Fibroblast of mammary gland (primary cell): Measurements from ENCODE around the gene LRFN4.

Experiments
- DNase-seq: peaks from one replicate; pipeline ENCODE4 v3.0.0-alpha.2; 2010; ENCODE audit warnings: low read depth
- H3K4me3 ChIP-seq: 2 replicates; pipeline ENCODE4 v1.5.1; 2011; ENCODE audit warnings: low read depth, mild to moderate bottlenecking, low read length, moderate library complexity; ENCODE audit not compliant: control insufficient read depth
- TF ChIP-seq, protein P1 (sequence below): conservative IDR thresholded peaks from 2 replicates; pipeline ENCODE4 v1.5.1; 2011; ENCODE audit warnings: low read depth, low read length, inconsistent platforms; ENCODE audit not compliant: control insufficient read depth, insufficient read depth

LRFN4 gene

DNA sequence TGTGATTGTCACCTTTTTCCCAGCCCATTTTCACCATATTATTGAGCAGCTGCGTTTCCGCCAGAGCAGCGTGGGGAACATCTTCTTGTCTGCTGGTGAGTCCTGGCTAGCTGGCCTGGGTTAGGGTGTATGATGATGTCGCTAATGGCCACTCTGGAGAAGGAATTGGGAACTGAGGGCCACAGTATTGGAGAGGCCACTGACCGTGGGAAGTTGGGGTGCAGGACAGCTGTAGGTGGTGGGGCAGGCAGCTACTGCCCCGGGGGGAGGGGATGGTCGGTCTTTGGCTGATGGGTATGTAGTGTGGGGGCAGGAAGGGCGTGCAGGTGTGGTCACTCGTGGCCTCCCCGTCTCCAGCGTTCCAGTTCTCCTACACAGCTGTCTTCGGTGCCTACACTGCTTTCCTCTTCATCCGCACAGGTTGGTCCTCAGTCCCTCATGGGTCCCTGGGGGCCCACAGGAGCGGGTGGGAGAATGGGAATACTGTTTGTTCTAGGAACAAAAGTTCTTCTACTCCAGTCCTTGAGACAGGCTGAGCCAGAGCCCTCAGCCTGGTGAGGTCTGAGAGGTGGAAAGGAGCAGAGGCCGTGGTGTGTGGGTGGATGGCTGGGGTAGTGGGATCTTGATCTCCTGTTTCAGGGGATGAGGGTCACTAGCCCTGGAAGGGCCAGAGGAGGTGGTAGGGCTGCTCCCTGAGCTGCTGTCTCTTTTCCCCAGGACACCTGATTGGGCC, 11.6 kb upstream of the LRFN4 start:
- no peak for DNase-seq
- H3K4me3 ChIP-seq: no peak overlapping the region
- TF ChIP-seq, protein P1, sequence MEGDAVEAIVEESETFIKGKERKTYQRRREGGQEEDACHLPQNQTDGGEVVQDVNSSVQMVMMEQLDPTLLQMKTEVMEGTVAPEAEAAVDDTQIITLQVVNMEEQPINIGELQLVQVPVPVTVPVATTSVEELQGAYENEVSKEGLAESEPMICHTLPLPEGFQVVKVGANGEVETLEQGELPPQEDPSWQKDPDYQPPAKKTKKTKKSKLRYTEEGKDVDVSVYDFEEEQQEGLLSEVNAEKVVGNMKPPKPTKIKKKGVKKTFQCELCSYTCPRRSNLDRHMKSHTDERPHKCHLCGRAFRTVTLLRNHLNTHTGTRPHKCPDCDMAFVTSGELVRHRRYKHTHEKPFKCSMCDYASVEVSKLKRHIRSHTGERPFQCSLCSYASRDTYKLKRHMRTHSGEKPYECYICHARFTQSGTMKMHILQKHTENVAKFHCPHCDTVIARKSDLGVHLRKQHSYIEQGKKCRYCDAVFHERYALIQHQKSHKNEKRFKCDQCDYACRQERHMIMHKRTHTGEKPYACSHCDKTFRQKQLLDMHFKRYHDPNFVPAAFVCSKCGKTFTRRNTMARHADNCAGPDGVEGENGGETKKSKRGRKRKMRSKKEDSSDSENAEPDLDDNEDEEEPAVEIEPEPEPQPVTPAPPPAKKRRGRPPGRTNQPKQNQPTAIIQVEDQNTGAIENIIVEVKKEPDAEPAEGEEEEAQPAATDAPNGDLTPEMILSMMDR: no peak

DNA sequence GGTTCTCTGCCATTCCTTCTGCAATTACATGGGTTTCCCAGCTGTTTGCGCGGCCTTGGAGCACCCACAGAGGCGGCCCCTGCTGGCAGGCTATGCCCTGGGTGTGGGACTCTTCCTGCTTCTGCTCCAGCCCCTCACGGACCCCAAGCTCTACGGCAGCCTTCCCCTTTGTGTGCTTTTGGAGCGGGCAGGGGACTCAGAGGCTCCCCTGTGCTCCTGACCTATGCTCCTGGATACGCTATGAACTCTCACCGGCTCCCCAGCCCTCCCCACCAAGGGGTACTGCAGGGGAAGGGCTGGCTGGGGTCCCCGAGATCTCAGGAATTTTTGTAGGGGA, 11.0 kb upstream of the LRFN4 start:
- no peak overlapping the region for H3K4me3 ChIP-seq
- DNase-seq: no peak
- TF ChIP-seq, protein P1: no peak

DNA sequence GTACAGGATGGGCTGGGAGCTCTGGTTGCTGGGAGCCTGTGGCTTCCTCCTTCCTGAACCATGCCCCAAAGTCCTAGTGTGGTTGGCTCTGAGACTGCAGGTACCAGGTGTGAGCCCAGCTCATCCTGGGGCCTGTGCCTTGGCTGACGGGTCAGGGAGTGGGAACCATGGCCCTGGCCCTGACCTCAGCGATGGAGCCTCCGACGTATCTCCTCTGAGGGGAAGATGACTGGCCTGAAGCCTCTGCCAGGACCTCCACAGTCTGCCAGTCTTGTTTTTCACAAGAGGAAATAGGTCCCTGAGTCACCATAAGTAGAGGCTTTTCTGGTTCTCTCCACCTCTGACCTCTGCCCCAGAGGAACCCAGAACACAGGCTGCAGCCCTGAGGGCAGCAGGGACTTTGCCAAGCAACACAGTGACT, 10.2 kb upstream of the LRFN4 start:
- DNase-seq: peak; percentile 70
- no peak overlapping the region for H3K4me3 ChIP-seq
- TF ChIP-seq, protein P1: no peak

DNA sequence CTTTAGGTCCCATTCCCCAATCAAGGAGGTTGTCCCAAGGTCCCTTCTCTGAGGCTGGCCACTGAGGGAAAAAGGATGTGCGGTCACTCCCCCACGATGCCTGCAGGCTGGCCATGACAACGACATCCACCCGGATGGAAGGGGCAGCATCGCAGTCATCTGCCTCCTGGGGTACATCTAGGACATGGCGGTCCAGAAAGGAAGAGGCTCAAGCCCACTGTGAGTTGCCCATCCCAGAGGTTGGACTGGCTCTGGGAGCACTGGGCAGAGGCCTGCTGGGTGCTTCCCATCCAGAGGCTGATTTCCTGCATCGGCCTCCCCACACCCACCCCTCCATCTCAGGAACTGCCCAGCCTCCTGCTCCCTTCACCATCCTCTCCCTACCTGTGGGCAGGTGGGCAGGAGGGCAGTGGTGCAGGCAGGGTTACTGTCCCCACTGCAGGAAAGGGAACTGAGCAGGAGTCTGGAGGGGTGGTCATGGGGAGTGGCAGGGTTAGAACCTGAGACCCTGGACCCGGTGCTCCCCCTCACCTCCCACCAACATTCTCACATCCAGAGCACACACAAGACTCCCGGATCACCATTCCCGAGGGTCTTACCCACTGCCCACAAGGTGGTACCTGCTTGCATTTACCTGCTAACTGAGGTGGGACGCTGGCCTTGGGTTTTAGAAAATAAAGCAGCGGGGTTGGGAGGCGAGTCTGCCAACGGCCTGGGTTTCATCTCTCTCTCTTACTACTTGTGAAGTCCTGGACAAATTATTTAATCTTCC, 9.2 kb upstream of the LRFN4 start:
- H3K4me3 ChIP-seq: no peak overlapping the region
- TF ChIP-seq, protein P1: no peak
- no peak for DNase-seq

DNA sequence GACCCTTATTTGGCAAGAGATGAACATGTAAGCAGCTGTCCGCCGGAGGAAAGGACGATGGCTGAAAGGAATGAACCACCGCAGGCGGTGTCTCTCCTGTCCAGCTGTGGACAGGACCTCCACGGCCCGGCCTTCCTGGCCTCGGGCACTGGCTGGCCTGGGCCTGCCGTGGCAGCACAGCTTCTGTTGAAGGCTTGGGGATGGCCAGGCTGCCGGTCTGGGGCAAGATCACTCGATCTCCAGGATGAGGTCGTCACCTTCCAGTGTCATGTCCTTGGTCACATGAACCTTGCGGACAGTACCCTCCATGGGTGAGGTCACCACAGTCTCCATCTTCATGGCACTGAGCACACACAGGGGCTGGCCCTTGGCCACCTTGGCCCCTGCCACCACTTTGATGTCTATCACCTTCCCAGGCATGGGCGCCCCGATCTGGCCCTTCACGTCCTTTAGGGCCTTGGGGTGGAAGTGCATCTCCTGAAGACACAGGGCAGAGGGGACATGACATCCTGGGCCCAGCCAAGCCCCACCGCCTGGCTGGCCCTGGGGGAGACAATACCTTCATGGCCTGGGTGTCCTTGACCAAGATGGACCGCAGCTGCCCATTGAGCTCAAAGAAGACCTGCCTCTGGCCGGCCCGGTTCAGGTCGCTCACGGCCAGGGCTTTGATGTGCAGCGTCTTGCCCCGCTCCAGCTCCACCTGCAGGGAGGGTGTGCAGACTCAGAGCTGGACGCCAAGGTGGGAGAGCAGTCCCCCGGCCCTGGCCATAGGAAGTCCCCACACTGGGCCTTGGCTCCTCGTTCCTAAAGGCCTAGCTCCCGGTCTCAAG, 8.0 kb upstream of the LRFN4 start:
- TF ChIP-seq, protein P1: no peak
- no peak overlapping the region for H3K4me3 ChIP-seq
- DNase-seq: no peak

DNA sequence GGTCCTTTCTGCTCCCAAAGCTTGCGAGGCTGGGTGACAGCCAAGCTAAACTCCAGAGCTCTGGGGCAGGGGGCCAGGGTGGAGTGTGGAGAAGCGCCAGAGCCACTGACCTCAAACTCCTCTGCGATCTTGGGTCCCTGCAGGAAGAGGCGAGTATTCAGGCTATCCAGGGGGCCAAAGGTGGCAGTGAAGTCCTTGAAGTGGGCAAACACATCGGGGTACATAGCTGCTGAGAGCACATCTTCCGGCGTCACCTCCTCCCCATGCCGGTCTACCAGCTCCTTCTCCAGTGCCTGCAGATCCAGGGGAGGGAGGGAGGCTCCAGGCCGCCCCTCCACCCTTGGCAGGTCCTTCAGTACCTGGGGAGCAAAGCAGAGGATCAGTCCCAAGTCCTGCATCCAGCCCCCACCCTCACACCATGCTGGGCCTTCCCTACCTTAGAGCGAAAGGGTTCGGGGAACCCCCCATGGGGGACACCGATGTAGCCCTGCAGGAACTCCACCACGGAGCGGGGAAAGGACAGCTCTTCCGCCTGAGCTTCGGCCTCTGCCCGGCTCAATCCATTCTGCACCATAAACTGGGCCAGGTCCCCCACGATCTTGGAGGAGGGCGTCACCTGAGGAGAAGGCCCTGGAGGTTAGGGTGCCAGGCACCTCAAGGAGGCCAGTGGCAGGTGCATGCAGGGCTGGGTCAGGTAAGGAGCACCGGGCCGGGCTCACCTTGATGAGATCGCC, 7.2 kb upstream of the LRFN4 start:
- no peak overlapping the region for H3K4me3 ChIP-seq
- TF ChIP-seq, protein P1: no peak
- DNase-seq: no peak
